ENCODE data around the gene FBP1. TPM values are rescaled to one million over a fixed set of nuclear protein-coding genes. Genes with fewer than 3 reads are reported as not detected.
A peak's percentile ranks its signal among the peaks of the same experiment; 100 is the strongest.

Gene FBP1
- total RNA-seq: under 1 TPM; 0.26 to 0.30 TPM

DNA sequence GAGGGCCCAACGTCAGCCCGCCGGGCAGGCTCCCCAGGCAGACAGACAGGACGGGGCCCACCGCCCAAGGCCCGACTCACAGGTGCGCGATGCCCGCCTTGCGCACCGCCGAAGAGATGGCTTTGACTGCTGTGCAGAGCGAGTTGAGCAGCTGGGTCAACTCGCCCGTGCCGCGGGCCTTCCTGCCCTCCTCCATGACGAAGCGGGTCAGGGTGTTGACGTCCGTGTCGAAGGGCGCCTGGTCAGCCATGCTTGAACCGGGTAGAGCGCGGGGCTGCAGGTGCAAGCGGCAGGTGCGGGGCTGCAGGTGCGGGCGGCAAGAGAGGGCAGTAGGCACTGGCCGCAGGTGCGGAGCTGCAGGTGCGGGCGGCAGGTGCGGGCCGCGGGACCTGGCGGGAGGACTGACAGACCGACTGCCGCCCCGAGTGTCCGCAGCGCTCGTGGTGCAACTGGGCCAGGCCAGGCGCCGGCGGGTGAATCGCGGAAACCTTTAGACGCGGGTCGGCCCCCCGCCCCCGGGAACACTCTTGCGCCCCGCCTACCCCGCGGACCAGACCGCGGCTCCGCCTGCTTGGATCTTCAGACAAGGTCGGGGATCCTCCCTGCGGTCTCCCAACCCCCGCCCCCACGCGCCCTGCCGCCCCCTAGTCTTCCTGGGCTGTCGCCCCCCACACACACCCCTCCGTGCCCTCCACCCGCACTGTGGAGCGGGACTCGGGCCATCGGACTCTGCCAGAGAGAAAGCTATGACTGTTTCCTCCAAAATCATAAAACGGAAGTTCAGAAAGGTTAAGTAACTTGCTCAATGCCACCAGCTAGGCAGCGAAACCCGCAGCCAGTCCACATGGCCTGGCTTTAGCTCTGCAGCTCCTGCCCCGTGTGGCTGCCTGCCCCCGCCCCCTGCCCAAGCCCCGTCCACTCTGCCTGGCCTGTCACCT lies at the start of gene FBP1:
TSS of gene FBP1 (minus strand) at position 458 of the 938 bp plus-strand sequence. CDS start at position 250, 208 bp downstream.
- no peaks in the 10 kb centered on the region for H3K36me3 Mint-ChIP-seq
- H3K27me3 Mint-ChIP-seq: peaks cover 33% of the 10 kb centered on the region
- CTCF ChIA-PET: interaction anchor here (1.2 kb wide), 1 partner anchor 30 kb away, joined by 4 read pairs; no protein-coding TSS in a partner anchor
- H3K4me3 Mint-ChIP-seq: peak within 1 kb of the TSS; percentile 76
- ATAC-seq: peak; percentile 67
- peak; percentile 56 for DNase-seq
- H3K4me1 Mint-ChIP-seq: peaks cover 12% of the 10 kb centered on the region
- H3K27ac Mint-ChIP-seq: peak within 1 kb of the TSS; percentile 24
- H3K9me3 Mint-ChIP-seq (ENCODE audit: low read depth): no peaks in the 10 kb centered on the region

DNA sequence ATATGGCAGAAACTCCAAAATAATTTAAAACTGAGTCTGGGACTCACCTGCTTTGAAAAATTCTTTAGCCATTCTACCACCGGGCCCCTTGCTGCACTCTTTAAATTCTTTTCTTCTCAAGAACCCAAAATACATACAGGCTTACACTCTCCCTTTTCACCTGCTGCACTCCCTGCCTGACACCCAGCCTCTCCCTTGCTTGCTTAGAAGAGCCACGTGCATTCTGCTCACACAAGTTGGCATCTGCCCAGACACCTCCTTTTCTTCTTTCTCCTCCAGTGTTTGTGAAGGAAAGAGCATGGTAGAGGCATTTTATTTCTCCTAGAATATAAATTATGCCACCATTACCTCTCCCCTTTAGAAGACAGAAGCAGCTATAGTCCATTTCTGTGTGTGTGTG lies 48.1 kb upstream of the FBP1 start:
- no peak for DNase-seq
- Mint-ChIP-seq H3K36me3 (no peaks in the 10 kb centered on the region), H3K27me3 (peaks cover 36% of the 10 kb centered on the region), H3K4me3 (no peak overlapping the region), H3K9me3 (ENCODE audit: low read depth) (no peaks in the 10 kb centered on the region), H3K4me1 (no peaks in the 10 kb centered on the region), H3K27ac (no peak overlapping the region)
- CTCF ChIA-PET: no interaction called here
- ATAC-seq: no peak

DNA sequence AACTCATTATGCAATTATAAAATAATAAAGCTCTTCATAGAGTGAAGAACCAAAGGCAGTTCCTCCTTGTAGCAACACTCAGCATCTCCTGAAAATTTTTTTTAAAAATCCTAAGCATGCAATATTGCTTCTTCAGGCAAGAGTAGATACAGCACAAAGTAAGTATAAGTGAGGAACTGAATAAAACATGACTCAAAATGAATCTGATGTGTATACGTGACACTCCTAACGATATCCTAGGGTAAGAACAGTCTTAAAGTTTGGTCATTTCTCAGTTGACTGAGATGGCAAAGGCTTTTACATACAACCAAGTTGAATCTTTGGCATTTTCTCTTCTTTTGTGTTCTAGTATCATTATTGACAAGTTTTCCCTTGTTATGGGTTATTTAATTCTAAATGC lies 46.0 kb upstream of the FBP1 start:
- CTCF ChIA-PET: no interaction called here
- Mint-ChIP-seq H3K27ac (no peak overlapping the region), H3K4me3 (no peak overlapping the region), H3K4me1 (no peaks in the 10 kb centered on the region), H3K27me3 (peaks cover 34% of the 10 kb centered on the region), H3K9me3 (ENCODE audit: low read depth) (no peaks in the 10 kb centered on the region), H3K36me3 (no peaks in the 10 kb centered on the region)
- ATAC-seq (no peak), DNase-seq (no peak)

DNA sequence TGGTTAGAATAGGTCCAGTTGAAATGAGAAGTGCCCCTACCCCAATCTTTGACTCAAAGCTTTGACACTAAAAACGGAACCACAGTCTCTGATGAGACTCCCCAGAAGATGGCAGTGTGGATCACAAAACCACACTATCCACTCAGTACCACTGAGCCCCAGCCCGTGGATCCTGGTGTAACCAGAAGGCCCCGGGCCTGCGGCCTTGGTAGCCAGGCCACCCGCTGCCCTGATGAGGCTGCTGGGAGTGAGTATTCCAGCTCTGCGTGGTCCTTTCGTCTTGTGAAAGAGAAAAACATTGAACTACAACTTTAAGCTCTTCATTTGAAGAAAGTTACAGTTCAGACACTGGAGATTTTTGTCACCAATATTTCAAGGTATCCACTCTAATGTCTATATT lies 42.2 kb upstream of the FBP1 start:
- CTCF ChIA-PET: interaction anchor here (0.6 to 4.1 kb wide), 25 partner anchors 9 to 587 kb away, joined by 3 to 110 read pairs (median 4); partner anchors contain the start of gene AOPEP
- peaks cover 57% of the 10 kb centered on the region for H3K27me3 Mint-ChIP-seq
- no peak overlapping the region for H3K4me3 Mint-ChIP-seq
- no peaks in the 10 kb centered on the region for H3K9me3 Mint-ChIP-seq (ENCODE audit: low read depth)
- no peaks in the 10 kb centered on the region for H3K4me1 Mint-ChIP-seq
- no peaks in the 10 kb centered on the region for H3K36me3 Mint-ChIP-seq
- H3K27ac Mint-ChIP-seq: no peak overlapping the region
- ATAC-seq (peak; percentile 68), DNase-seq (peak; percentile 66)

DNA sequence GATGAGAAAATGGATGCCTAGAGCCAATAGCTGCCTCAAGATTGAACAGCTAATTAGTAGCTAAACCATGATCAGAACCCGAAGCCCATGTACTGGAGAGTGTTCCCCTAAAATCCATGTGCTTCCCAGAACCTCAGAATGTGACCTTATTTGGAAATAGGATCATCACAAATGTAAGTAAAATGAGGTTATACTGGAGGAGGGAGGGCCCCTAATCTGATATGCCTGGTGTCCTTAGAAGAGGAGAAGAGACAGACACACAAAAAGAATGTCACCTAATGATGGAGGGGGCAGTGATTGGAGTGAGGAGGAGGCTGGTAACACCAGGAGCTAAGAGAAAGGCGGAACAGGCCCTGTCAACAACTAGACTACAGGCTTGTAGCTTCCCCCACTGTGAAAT lies 41.3 kb upstream of the FBP1 start:
- DNase-seq (no peak), ATAC-seq (no peak)
- Mint-ChIP-seq H3K27ac (no peak overlapping the region), H3K9me3 (ENCODE audit: low read depth) (no peaks in the 10 kb centered on the region), H3K4me1 (no peaks in the 10 kb centered on the region), H3K27me3 (peaks cover 48% of the 10 kb centered on the region), H3K36me3 (no peaks in the 10 kb centered on the region), H3K4me3 (no peak overlapping the region)
- CTCF ChIA-PET: interaction anchor here (0.8 to 4.1 kb wide), 16 partner anchors 9 to 1637 kb away, joined by 3 to 110 read pairs (median 4); partner anchors contain the start of gene AOPEP

DNA sequence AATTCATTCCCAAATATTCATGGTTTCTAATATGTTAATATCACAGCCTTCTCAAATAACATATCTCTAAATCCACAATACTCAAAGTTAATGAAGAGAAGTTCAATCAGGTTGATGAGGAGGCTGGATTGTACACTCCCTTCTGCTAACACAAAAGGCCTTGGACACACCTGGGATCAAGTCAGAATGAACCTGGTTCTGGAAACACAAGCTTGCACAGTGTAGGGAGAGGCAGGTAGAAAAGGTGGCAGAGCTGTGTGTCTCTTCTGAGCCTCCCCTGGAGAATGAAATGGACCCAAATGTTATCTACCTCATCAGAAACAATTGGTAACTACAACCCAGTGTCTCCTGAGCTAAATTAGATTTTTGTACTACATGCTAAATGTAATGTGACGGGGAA lies 40.7 kb upstream of the FBP1 start:
- Mint-ChIP-seq H3K4me1 (no peaks in the 10 kb centered on the region), H3K36me3 (no peaks in the 10 kb centered on the region), H3K27me3 (peaks cover 44% of the 10 kb centered on the region), H3K27ac (no peak overlapping the region), H3K4me3 (no peak overlapping the region), H3K9me3 (ENCODE audit: low read depth) (no peaks in the 10 kb centered on the region)
- CTCF ChIA-PET: interaction anchor here (1.0 to 4.1 kb wide), 7 partner anchors 11 to 1637 kb away, joined by 3 to 110 read pairs (median 7); no protein-coding TSS in a partner anchor
- DNase-seq: no peak
- no peak for ATAC-seq

DNA sequence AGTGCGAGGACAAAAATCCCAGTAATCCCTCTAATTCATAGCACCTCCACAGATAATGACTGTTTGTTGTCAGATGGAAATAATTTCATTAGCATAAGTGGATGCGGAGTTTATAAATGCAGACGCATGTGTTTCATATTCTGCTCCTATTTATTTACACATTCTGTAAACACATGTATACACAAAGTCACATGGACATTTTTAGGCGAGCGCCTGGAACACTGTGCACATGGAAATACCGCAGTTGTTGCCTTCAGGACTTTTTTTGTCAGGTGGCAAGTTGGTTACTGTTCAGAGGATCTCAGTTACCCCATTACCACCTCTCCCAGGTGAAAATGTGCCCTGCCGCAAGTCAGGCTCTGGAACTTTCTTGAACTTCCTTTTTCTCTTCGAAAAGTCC lies 40.3 kb upstream of the FBP1 start:
- H3K27ac Mint-ChIP-seq: no peak overlapping the region
- CTCF ChIA-PET: interaction anchor here (0.5 to 4.1 kb wide), 4 partner anchors 10 to 500 kb away, joined by 3 to 110 read pairs (median 16); no protein-coding TSS in a partner anchor
- ATAC-seq (no peak), DNase-seq (no peak)
- H3K9me3 Mint-ChIP-seq (ENCODE audit: low read depth): no peaks in the 10 kb centered on the region
- H3K4me3 Mint-ChIP-seq: no peak overlapping the region
- peaks cover 44% of the 10 kb centered on the region for H3K27me3 Mint-ChIP-seq
- H3K36me3 Mint-ChIP-seq: no peaks in the 10 kb centered on the region
- no peaks in the 10 kb centered on the region for H3K4me1 Mint-ChIP-seq

DNA sequence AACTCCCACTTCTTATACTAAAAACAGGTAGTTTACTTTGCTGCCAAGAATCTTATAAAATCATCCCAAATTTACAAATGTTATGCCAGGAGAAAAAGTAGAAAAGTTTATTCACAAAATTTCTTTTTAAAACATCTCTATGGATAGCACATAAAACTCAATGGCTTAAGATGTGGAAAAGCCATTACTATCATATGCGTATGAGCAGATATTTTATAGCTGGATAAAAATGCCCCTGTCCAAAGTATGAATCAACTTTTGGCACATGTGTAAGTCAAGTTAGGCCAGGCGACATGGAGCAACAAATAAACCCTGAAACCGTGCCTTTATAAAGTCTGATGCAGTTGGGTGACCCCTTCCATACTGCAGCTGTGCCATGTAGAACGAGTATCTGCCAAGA lies 38.6 kb upstream of the FBP1 start:
- Mint-ChIP-seq H3K4me3 (no peak overlapping the region), H3K9me3 (ENCODE audit: low read depth) (no peaks in the 10 kb centered on the region), H3K27me3 (peaks cover 42% of the 10 kb centered on the region), H3K4me1 (no peaks in the 10 kb centered on the region), H3K27ac (no peak overlapping the region), H3K36me3 (no peaks in the 10 kb centered on the region)
- ATAC-seq (no peak), DNase-seq (no peak)
- CTCF ChIA-PET: interaction anchor here (0.6 to 1.1 kb wide), 3 partner anchors 9 to 450 kb away, joined by 3 to 4 read pairs (median 3); no protein-coding TSS in a partner anchor

DNA sequence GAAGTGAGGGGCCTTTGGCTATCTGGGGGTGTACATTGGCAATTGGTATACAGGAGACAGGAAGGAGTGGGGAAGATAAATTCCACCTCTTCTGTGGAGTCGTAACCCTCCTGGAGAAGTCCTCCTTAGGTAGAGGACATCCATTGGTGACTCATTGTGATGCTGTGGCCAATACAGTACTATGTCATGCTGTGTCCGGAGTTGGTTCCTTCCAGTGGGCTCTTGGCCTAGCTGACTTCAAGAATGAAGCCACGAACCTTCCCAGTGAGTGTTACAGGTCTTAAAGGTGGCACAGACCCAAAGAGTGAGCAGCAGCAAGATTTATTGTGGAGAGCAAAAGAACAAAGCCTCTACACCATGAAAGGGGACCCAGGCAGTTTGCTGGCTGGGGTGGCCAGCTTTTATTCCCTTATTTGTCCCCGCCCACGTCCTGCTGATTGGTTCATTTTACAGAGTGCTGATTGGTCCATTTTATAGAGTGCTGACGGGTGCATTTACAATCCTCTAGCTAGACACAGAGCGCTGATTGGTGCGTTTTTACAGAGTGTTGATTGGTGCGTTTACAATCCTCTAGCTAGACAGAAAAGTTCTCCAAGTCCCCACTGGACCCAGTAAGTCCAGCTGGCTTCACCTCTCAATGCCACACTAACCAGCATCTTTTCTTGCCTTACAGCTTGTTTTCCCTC lies 37.3 kb upstream of the FBP1 start:
- H3K9me3 Mint-ChIP-seq (ENCODE audit: low read depth): no peaks in the 10 kb centered on the region
- H3K4me1 Mint-ChIP-seq: no peaks in the 10 kb centered on the region
- H3K36me3 Mint-ChIP-seq: no peaks in the 10 kb centered on the region
- H3K27me3 Mint-ChIP-seq: peaks cover 41% of the 10 kb centered on the region
- DNase-seq: no peak
- CTCF ChIA-PET: interaction anchor here (0.6 to 0.9 kb wide), 2 partner anchors 160 to 451 kb away, joined by 3 read pairs; no protein-coding TSS in a partner anchor
- H3K27ac Mint-ChIP-seq: no peak overlapping the region
- ATAC-seq: no peak
- H3K4me3 Mint-ChIP-seq: no peak overlapping the region

DNA sequence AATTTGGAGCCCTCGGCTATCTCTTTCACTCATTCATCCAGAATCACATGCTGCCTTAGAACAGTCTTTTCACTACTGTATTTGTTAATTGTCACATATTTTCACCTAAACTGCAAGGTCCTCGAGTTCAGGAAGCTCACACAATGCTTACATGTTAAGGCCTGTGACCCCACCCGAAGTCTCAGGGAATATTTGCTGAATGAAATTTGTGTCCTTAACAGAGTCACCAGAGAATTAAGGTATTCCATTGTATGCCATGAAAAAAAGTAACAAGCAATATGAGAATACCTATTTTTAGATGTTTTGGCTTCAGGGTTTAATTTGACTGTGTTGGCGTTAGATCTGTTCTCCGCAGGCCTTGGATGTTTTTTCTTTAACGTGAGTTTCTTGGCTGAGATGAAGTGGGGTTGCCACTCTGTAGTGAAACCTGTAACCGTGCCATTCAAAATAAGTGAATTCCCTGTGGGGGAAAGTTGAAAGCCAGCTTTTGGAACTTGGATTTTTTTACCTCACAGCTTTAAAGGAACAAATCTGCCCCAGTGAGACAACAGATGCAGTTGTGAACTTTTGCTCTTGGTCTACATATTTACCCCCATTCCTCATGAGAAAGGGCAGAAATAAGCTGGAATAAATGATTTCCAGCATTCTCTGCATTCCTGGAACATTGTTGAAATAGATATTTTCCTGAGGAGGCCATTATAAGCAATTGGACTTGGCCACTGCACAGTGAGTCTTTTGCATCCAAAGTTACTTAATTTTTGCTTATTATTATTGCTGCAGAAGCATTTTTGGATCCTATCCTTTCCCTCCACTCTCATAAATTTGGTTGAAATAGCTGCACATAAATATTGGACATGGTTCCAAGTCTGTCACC lies 35.9 kb upstream of the FBP1 start:
- peaks cover 3% of the 10 kb centered on the region for H3K4me1 Mint-ChIP-seq
- no peak overlapping the region for H3K4me3 Mint-ChIP-seq
- H3K9me3 Mint-ChIP-seq (ENCODE audit: low read depth): no peaks in the 10 kb centered on the region
- H3K27ac Mint-ChIP-seq: no peak overlapping the region
- no peaks in the 10 kb centered on the region for H3K36me3 Mint-ChIP-seq
- ATAC-seq (no peak), DNase-seq (no peak)
- CTCF ChIA-PET: no interaction called here
- peaks cover 39% of the 10 kb centered on the region for H3K27me3 Mint-ChIP-seq

DNA sequence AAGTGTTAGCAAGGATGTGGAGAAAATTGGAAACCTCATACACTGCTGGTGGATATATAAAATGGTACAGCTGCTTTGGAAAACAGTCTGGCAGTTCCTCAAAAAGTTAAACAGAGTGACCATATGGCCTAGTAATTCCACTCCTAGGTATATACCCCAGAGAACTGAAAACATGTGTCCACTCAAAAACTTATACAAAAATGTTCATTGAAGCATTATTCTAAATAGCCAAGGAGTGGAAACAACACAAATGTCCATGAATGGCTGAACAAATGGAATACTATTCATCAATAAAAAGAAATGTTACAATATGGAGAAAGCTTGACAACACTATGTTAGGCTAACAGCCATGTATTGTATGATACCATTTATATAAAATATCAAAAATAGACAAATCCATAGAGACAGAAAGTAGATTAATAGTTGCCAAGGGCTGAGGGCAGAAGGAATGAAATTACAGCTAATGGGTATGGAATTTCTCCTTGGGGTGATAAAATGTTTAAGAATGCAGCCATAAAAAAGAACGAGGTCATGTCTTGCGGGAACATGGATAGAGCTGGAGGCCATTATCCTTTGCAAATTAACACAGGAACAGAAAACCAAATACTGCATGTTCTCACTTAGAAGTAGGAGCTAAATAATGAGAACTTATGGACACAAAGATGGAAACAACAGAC lies 33.6 kb upstream of the FBP1 start:
- Mint-ChIP-seq H3K9me3 (ENCODE audit: low read depth) (no peaks in the 10 kb centered on the region), H3K27ac (no peak overlapping the region), H3K4me3 (no peak overlapping the region), H3K36me3 (no peaks in the 10 kb centered on the region), H3K4me1 (peaks cover 12% of the 10 kb centered on the region), H3K27me3 (peaks cover 18% of the 10 kb centered on the region)
- DNase-seq (no peak), ATAC-seq (no peak)
- CTCF ChIA-PET: interaction anchor here (0.9 kb wide), 2 partner anchors 455 to 495 kb away, joined by 3 to 4 read pairs; no protein-coding TSS in a partner anchor

Data from activated CD8-positive, alpha-beta memory T cell treated with anti-CD3 and anti-CD28 coated beads, Interleukin-2, amount 10 ng/mL, durations not matched to agents 7 days and 5 days (primary cell).